Caco-2 (cell line): ENCODE measurements around the gene NTN5. TPM values are rescaled to one million over a fixed set of nuclear protein-coding genes. Genes with fewer than 3 reads are reported as not detected.

Source experiments
- BruUV-seq: library from RNA; stranded (reverse); fragments of 400-500 nt; replicated peaks from 2 replicates; lab custom pipeline; 2021; lab: Mats Ljungman, UMichigan
- CTCF ChIA-PET: fragments of 300-600 bp; sonication (Branson Sonifier 250); formaldehyde crosslinking; loops from one replicate; lab custom pipeline; 2022; ENCODE audit warnings: antibody characterized with exemption; lab: Charles Lee
- POLR2A ChIA-PET: fragments of 300-600 bp; sonication (Branson Sonifier 250); formaldehyde crosslinking; loops from one replicate; lab custom pipeline; 2022; ENCODE audit warnings: antibody characterized with exemption; lab: Charles Lee
- DNase-seq, 2 experiments: peaks; one replicate each; pipeline versions ENCODE4 v3.0.0 to v3.0.0-alpha.2; 2020 to 2022
- H3K27me3 ChIP-seq: replicated peaks from 2 replicates; pipeline ENCODE4 v1.6.0; 2011; ENCODE audit warnings: low read length; ENCODE audit not compliant: control insufficient read depth, insufficient read depth
- H3K36me3 ChIP-seq: 2 replicates; pipeline ENCODE4 v1.5.1; 2011; ENCODE audit warnings: low read length; ENCODE audit not compliant: control insufficient read depth, insufficient read depth
- H3K4me1 ChIP-seq: fragments of 250-450 bp; sonication (Bioruptor Pico); 2 replicates; pipeline ENCODE4 v1.5.1; 2020; ENCODE audit warnings: mild to moderate bottlenecking
- H3K4me3 ChIP-seq: 2 replicates; pipeline ENCODE4 v1.5.1; 2011; ENCODE audit warnings: low read depth, mild to moderate bottlenecking, control low read depth, low read length
- H3K9me3 ChIP-seq: fragments of 250-450 bp; sonication (Bioruptor Pico); 2 replicates; pipeline ENCODE4 v1.5.1; 2020; ENCODE audit warnings: mild to moderate bottlenecking, moderate library complexity
- H3K27ac Mint-ChIP-seq: one replicate; pipeline ENCODE4 v1.8.0; 2022; ENCODE audit warnings: mixed read lengths; ENCODE audit not compliant: unreplicated experiment
- H3K27me3 Mint-ChIP-seq: one replicate; pipeline ENCODE4 v1.8.0; 2022; ENCODE audit warnings: mixed read lengths; ENCODE audit not compliant: insufficient read depth, unreplicated experiment
- H3K36me3 Mint-ChIP-seq: one replicate; pipeline ENCODE4 v1.8.0; 2022; ENCODE audit warnings: mild to moderate bottlenecking, mixed read lengths; ENCODE audit not compliant: insufficient read depth, unreplicated experiment
- H3K4me1 Mint-ChIP-seq: one replicate; pipeline ENCODE4 v1.8.0; 2022; ENCODE audit warnings: low read depth, mixed read lengths; ENCODE audit not compliant: unreplicated experiment
- H3K4me3 Mint-ChIP-seq: one replicate; pipeline ENCODE4 v1.8.0; 2022; ENCODE audit warnings: mild to moderate bottlenecking, moderate library complexity, mixed read lengths; ENCODE audit not compliant: unreplicated experiment
- H3K9me3 Mint-ChIP-seq: one replicate; pipeline ENCODE4 v1.8.0; 2022; ENCODE audit warnings: mixed read lengths; ENCODE audit not compliant: unreplicated experiment
- CTCF ChIP-seq, 2 experiments: fragments of 200-600 bp in 1 of 2; IDR thresholded peaks; 1 replicate in 1 of 2; 2 replicates in 1 of 2; pipeline versions ENCODE4 v1.5.1 to v1.8.0; 2011 to 2022; ENCODE audit warnings: antibody characterized with exemption in 1 of 2, control low read depth in 1 of 2, inconsistent platforms in 1 of 2, low read depth in 1 of 2, low read length in 1 of 2, mild to moderate bottlenecking in 1 of 2, moderate library complexity in 1 of 2; ENCODE audit not compliant: insufficient read depth in 1 of 2, severe bottlenecking in 1 of 2, unreplicated experiment in 1 of 2
- intact Hi-C: fragments of 100-400 bp; cut with micrococcal nuclease; formaldehyde crosslinking; loops from one replicate; pipeline ENCODE4 v1.10.0; 2022; ENCODE audit not compliant: unreplicated experiment
- total RNA-seq: library from RNA; stranded (reverse); gene quantifications from 2 replicates; pipeline ENCODE4 v1.2.3, GENCODE V29; 2022

Gene NTN5
- total RNA-seq, 1 experiment from 2014 or later = 0.34 TPM

GRCh38 chr19:48661711-48662090 lies 11.1 kb downstream of the NTN5 start:
- Histone ChIP-seq H3K4me1 (peaks cover 21% of the 10 kb centered on the region; the same call in 1 of the 2 replicates), H3K27me3 (no peaks in the 10 kb centered on the region), H3K4me3 (no peak overlapping the region), H3K36me3 (no peaks in the 10 kb centered on the region), H3K9me3 (no peaks in the 10 kb centered on the region)
- H3K36me3 Mint-ChIP-seq = peaks cover 9% of the 10 kb centered on the region
- H3K27ac Mint-ChIP-seq = no peak overlapping the region
- no TSS peak for BruUV-seq
- H3K4me3 Mint-ChIP-seq = no peak overlapping the region
- peaks cover 7% of the 10 kb centered on the region for H3K4me1 Mint-ChIP-seq
- intact Hi-C loops = no loop called here
- H3K9me3 Mint-ChIP-seq = no peaks in the 10 kb centered on the region
- POLR2A ChIA-PET = interaction anchor here (0.5 kb wide), 1 partner anchor 29 kb away, joined by 4 read pairs; no protein-coding TSS in a partner anchor
- no peaks in the 10 kb centered on the region for H3K27me3 Mint-ChIP-seq
- no peak for DNase-seq
- CTCF ChIA-PET = no interaction called here
- no peak for TF ChIP-seq CTCF (IDR thresholded peaks at IDR 0.05; ENCODE audit: insufficient read depth in 1 of 2, low read depth in 1 of 2, low read length in 1 of 2, severe bottlenecking in 1 of 2, unreplicated experiment in 1 of 2)

GRCh38 chr19:48660852-48661710 lies 11.7 kb downstream of the NTN5 start:
- H3K4me1 Mint-ChIP-seq = peaks cover 5% of the 10 kb centered on the region
- TF ChIP-seq CTCF (IDR thresholded peaks at IDR 0.05; ENCODE audit: insufficient read depth in 1 of 2, low read depth in 1 of 2, low read length in 1 of 2, severe bottlenecking in 1 of 2, unreplicated experiment in 1 of 2) = no peak
- H3K27ac Mint-ChIP-seq = peak overlapping the region; percentile 40
- no peak overlapping the region for H3K4me3 Mint-ChIP-seq
- peaks cover 9% of the 10 kb centered on the region for H3K36me3 Mint-ChIP-seq
- POLR2A ChIA-PET = interaction anchor here (0.5 kb wide), 1 partner anchor 30 kb away, joined by 4 read pairs; no protein-coding TSS in a partner anchor
- intact Hi-C loops = no loop called here
- H3K9me3 ChIP-seq = no peaks in the 10 kb centered on the region
- no TSS peak for BruUV-seq
- H3K9me3 Mint-ChIP-seq = no peaks in the 10 kb centered on the region
- peak; percentile 75 to 83 for DNase-seq
- CTCF ChIA-PET = no interaction called here
- H3K27me3 ChIP-seq = no peaks in the 10 kb centered on the region
- peaks cover 18% of the 10 kb centered on the region; the same call in 1 of the 2 replicates for H3K4me1 ChIP-seq
- H3K27me3 Mint-ChIP-seq = no peaks in the 10 kb centered on the region
- H3K36me3 ChIP-seq = no peaks in the 10 kb centered on the region
- H3K4me3 ChIP-seq = no peak overlapping the region

- H3K27me3 Mint-ChIP-seq = no peaks in the 10 kb centered on the region
- H3K4me3 ChIP-seq = no peak overlapping the region
- peaks cover 10% of the 10 kb centered on the region; the same call in 1 of the 2 replicates for H3K4me1 ChIP-seq
- H3K4me1 Mint-ChIP-seq = no peaks in the 10 kb centered on the region
- intact Hi-C loops = no loop called here
- CTCF ChIA-PET = no interaction called here
- no peak overlapping the region for H3K27ac Mint-ChIP-seq
- H3K4me3 Mint-ChIP-seq = no peak overlapping the region
- POLR2A ChIA-PET = no interaction called here
- no peaks in the 10 kb centered on the region for H3K36me3 ChIP-seq
- H3K27me3 ChIP-seq = no peaks in the 10 kb centered on the region
- DNase-seq = peak; percentile 65 to 67
- H3K36me3 Mint-ChIP-seq = peaks cover 9% of the 10 kb centered on the region
- no peaks in the 10 kb centered on the region for H3K9me3 Mint-ChIP-seq
- no TSS peak for BruUV-seq
- no peak for TF ChIP-seq CTCF (IDR thresholded peaks at IDR 0.05; ENCODE audit: insufficient read depth in 1 of 2, low read depth in 1 of 2, low read length in 1 of 2, severe bottlenecking in 1 of 2, unreplicated experiment in 1 of 2)
- H3K9me3 ChIP-seq = no peaks in the 10 kb centered on the region
Measured at GRCh38 chr19:48659768-48660167, 13.0 kb downstream of the NTN5 start.
